Measurements from ENCODE around the gene TMEM239.
A peak's percentile ranks its signal among the peaks of the same experiment; 100 is the strongest.
"Not testable (repeated sequence)": the region's sequence is repeated elsewhere in the genome, so short reads cannot be mapped to it uniquely, and the experiment has no call there.

TMEM239 gene

GRCh38 chr20:2816030-2816582 lies at the start of gene TMEM239:
Gene TMEM239, plus strand, starts transcription at chr20:2816364. Its CDS starts 191 bp downstream, at chr20:2816555.
- TF ChIP-seq, protein P1, sequence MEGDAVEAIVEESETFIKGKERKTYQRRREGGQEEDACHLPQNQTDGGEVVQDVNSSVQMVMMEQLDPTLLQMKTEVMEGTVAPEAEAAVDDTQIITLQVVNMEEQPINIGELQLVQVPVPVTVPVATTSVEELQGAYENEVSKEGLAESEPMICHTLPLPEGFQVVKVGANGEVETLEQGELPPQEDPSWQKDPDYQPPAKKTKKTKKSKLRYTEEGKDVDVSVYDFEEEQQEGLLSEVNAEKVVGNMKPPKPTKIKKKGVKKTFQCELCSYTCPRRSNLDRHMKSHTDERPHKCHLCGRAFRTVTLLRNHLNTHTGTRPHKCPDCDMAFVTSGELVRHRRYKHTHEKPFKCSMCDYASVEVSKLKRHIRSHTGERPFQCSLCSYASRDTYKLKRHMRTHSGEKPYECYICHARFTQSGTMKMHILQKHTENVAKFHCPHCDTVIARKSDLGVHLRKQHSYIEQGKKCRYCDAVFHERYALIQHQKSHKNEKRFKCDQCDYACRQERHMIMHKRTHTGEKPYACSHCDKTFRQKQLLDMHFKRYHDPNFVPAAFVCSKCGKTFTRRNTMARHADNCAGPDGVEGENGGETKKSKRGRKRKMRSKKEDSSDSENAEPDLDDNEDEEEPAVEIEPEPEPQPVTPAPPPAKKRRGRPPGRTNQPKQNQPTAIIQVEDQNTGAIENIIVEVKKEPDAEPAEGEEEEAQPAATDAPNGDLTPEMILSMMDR (IDR thresholded peaks at IDR 0.05; ENCODE audit: extremely low read depth, insufficient read depth, missing control alignments), result no peak
- in situ Hi-C loops (cut with MboI; ENCODE audit: low pct_unique_long_range_greater_than_20kb, low sequenced_read_pairs, unreplicated experiment), result no loop called here
- no peak for DNase-seq (ENCODE audit: low spot score)

DNA sequence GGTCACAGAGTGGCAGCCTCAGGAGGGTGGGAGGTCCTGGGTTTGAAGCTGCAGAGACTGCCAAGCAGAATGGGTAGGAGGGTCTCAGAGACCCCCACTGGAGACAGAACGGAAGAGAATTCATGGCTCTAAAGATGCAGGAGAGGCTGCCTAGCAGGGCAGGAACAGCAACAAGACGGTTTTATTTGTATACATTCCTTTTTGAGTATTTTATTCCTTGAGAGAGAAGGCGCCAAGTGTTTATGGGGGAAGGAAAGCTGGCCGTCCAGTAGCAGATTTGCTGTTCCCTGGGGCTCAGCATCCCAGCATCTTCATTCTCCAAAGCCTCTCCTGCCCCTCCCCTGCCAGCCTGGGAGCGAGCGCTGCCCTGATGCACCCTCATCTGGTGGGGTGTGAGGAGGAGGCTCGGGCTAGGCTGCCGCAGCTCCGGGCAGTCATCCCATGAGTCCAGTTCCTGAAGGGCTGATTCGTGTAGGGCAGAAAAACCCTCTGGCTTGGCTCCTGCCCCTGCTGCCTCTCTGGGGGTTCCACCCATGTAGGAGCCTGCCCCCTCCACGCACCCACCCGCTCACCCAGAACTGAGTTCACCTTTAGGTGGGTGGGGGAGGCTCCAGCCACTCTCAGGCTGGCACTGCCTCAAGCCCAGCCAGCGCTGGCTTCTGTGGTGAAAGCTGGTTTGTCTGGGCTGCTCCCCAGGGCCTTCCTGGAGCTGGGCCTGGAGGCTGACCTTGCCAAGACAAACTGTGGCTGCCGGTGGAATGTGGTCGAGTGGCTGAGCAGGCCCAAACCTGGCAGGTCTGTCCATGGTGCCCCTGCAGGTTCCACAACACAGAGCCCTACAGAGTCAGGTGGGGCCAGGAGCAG lies 48.2 kb upstream of the TMEM239 start:
- TF ChIP-seq, protein P1 (IDR thresholded peaks at IDR 0.05; ENCODE audit: extremely low read depth, insufficient read depth, missing control alignments), result no peak
- DNase-seq (ENCODE audit: low spot score), result peak; percentile 10
- in situ Hi-C loops (cut with MboI; ENCODE audit: low pct_unique_long_range_greater_than_20kb, low sequenced_read_pairs, unreplicated experiment), result no loop called here

- TF ChIP-seq, protein P1 (IDR thresholded peaks at IDR 0.05; ENCODE audit: extremely low read depth, insufficient read depth, missing control alignments), result no peak
- in situ Hi-C loops (cut with MboI; ENCODE audit: low pct_unique_long_range_greater_than_20kb, low sequenced_read_pairs, unreplicated experiment), result no loop called here
- no peak for DNase-seq (ENCODE audit: low spot score)
These were observed 47.5 kb upstream of the TMEM239 start for GRCh38 chr20:2768632-2769015.

DNA sequence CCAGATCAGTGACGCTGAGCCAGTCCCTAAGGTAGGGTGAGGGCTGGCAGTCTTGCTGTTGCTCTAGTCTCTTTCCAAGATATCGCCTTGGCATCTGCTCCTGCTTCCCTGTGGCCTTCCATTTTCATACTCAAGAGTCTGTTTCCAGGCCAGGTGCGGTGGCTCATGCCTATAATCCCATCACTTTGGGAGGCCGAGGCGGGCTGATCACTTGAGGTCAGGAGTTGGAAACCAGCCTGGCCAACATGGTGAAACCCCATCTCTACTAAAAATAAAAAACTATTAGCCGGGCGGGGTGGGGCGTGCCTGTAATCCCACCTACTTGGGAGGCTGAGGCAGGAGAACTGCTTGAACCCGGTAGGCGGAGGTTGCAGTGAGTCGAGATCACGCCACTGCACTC lies 46.1 kb upstream of the TMEM239 start:
- in situ Hi-C loops (cut with MboI; ENCODE audit: low pct_unique_long_range_greater_than_20kb, low sequenced_read_pairs, unreplicated experiment); DNase-seq (ENCODE audit: low spot score): not testable (repeated sequence)

GRCh38 chr20:2771631-2772080 lies 44.5 kb upstream of the TMEM239 start:
- peak; percentile 29 for DNase-seq (ENCODE audit: low spot score)
- in situ Hi-C loops (cut with MboI; ENCODE audit: low pct_unique_long_range_greater_than_20kb, low sequenced_read_pairs, unreplicated experiment), result no loop called here
- TF ChIP-seq, protein P1 (IDR thresholded peaks at IDR 0.05; ENCODE audit: extremely low read depth, insufficient read depth, missing control alignments), result no peak

DNA sequence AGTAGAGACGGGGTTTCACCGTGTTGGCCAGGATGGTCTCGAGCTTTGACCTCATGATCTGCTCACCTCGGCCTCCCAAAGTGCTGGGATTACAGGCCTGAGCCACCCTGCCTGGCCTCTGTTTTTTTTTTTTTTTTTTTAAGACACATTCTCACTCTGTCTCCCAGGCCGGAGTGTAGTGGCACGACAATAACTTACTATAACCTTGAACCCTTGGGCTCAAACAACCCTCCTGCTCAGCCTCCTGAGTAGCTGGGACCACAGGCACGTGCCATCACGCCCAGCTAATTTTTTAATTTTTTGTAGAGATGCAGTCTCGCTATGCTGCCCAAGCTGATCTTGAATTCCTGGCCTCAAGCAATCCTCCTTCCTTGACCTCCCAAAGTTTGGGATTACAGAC lies 42.4 kb upstream of the TMEM239 start:
- in situ Hi-C loops (cut with MboI; ENCODE audit: low pct_unique_long_range_greater_than_20kb, low sequenced_read_pairs, unreplicated experiment), result no loop called here
- no peak for DNase-seq (ENCODE audit: low spot score)
- TF ChIP-seq, protein P1 (IDR thresholded peaks at IDR 0.05; ENCODE audit: extremely low read depth, insufficient read depth, missing control alignments), result no peak

GRCh38 chr20:2775139-2775538 lies 41.0 kb upstream of the TMEM239 start:
- TF ChIP-seq, protein P1 (IDR thresholded peaks at IDR 0.05; ENCODE audit: extremely low read depth, insufficient read depth, missing control alignments), result no peak
- in situ Hi-C loops (cut with MboI; ENCODE audit: low pct_unique_long_range_greater_than_20kb, low sequenced_read_pairs, unreplicated experiment), result no loop called here
- DNase-seq (ENCODE audit: low spot score), result no peak
